SK-N-SH (cell line): ENCODE measurements around the gene SHCBP1L. TPM values are rescaled to one million over a fixed set of nuclear protein-coding genes. Genes with fewer than 3 reads are reported as not detected.

Experiments
- EZH2phosphoT487 ChIP-seq: fragments of 200-600 bp; sonication (generic); IDR thresholded peaks from 2 replicates; pipeline ENCODE4 v1.6.1; 2017; ENCODE audit warnings: low read depth, mixed run types, mild to moderate bottlenecking, antibody characterized with exemption, moderate library complexity, borderline replicate concordance
- FOSL2 ChIP-seq: IDR thresholded peaks from 2 replicates; pipeline ENCODE4 v1.4.0; 2012; ENCODE audit warnings: low read depth, mild to moderate bottlenecking, moderate library complexity, borderline replicate concordance
- GATA2 ChIP-seq: sonication (generic); formaldehyde crosslinking; IDR thresholded peaks from 2 replicates; pipeline ENCODE4 v1.5.0; 2020; ENCODE audit warnings: mild to moderate bottlenecking, missing genetic modification reagents
- MEF2A ChIP-seq: IDR thresholded peaks from 2 replicates; pipeline ENCODE4 v1.4.0; 2012; ENCODE audit warnings: low read depth, borderline replicate concordance
- MXI1 ChIP-seq: IDR thresholded peaks from 2 replicates; pipeline ENCODE4 v1.6.1; 2012; ENCODE audit warnings: mild to moderate bottlenecking, low read depth, low read length, improper control_type of control experiment
- NRF1 ChIP-seq: IDR thresholded peaks from 2 replicates; pipeline ENCODE4 v1.6.1; 2012; ENCODE audit warnings: low read depth, mild to moderate bottlenecking, low read length
- POLR2AphosphoS5 ChIP-seq: IDR thresholded peaks from 2 replicates; pipeline ENCODE4 v1.6.1; 2012; ENCODE audit warnings: low read depth, low read length
- RAD21 ChIP-seq: IDR thresholded peaks from 2 replicates; pipeline ENCODE4 v1.6.1; 2012; ENCODE audit warnings: mild to moderate bottlenecking, low read length
- RCOR1 ChIP-seq: fragments of 150-350 bp; IDR thresholded peaks from 2 replicates; pipeline ENCODE4 v1.6.1; 2017; ENCODE audit warnings: antibody characterized with exemption, low read length
- RXRA ChIP-seq: IDR thresholded peaks from 2 replicates; pipeline ENCODE4 v1.4.0; 2012; ENCODE audit warnings: low read depth, mild to moderate bottlenecking, borderline replicate concordance
- SIN3A ChIP-seq: IDR thresholded peaks from 2 replicates; pipeline ENCODE4 v1.6.1; 2012; ENCODE audit warnings: low read depth, mild to moderate bottlenecking, low read length, moderate library complexity, borderline replicate concordance
- TAF1 ChIP-seq: IDR thresholded peaks from 2 replicates; pipeline ENCODE4 v1.6.1; 2012; ENCODE audit warnings: low read depth, mild to moderate bottlenecking, low read length, moderate library complexity, borderline replicate concordance
- TEAD4 ChIP-seq: IDR thresholded peaks from 2 replicates; pipeline ENCODE4 v1.4.0; 2012; ENCODE audit warnings: mild to moderate bottlenecking, borderline replicate concordance; ENCODE audit not compliant: insufficient read depth
- polyA plus RNA-seq, 3 experiments: library from polyadenylated mRNA; depleted of rRNA; stranded (reverse); fragments of >200 nt; gene quantifications; 2 replicates each; pipeline ENCODE4 v1.2.3, GENCODE V29; 2012
- TF ChIP-seq, protein P1 (sequence below): IDR thresholded peaks from 2 replicates; pipeline ENCODE4 v1.4.0; 2012; ENCODE audit warnings: low read depth, borderline replicate concordance
- TF ChIP-seq, protein P2 (sequence below): IDR thresholded peaks from 2 replicates; pipeline ENCODE4 v1.4.0; 2012; ENCODE audit warnings: low read depth
- TF ChIP-seq, protein P3 (sequence below): IDR thresholded peaks from 2 replicates; pipeline ENCODE4 v1.6.1; 2012; ENCODE audit warnings: mild to moderate bottlenecking, low read depth, low read length, moderate library complexity
- TF ChIP-seq, protein P4 (sequence below): fragments of 150-350 bp; IDR thresholded peaks from 2 replicates; pipeline ENCODE4 v1.6.1; 2017; ENCODE audit warnings: antibody characterized with exemption, low read length, low read depth, borderline replicate concordance

The SHCBP1L gene
- polyA plus RNA-seq, 1 of the 3 experiments (the other 2 are of a cell fraction) = not detected

DNA sequence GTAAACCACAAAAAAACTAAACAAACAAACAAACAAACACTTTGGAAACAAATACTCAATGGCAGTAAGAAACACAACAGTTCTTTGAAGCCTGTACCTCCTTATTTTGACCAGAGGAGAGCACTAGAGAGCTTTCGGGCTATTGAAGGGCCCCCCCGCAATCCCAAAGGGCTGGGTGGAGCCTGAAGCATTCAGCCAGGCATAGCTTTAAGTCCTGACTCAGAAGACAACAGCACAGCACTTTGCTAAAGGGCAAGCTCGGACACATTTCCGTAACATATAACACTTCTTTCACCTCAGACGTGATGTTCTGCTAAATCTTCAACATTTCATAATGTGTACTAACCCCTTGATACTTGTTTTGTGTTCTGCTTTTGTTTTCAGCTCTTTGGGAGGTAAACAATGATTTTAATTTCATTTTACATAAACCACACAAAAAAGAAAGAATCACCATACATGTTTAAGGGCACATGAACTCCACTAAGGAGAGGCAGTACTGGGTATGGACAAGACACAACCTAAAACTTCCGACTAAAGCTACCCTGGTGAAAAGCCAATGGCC, 9.7 kb upstream of the SHCBP1L start (continued):
- TF ChIP-seq, protein P1, sequence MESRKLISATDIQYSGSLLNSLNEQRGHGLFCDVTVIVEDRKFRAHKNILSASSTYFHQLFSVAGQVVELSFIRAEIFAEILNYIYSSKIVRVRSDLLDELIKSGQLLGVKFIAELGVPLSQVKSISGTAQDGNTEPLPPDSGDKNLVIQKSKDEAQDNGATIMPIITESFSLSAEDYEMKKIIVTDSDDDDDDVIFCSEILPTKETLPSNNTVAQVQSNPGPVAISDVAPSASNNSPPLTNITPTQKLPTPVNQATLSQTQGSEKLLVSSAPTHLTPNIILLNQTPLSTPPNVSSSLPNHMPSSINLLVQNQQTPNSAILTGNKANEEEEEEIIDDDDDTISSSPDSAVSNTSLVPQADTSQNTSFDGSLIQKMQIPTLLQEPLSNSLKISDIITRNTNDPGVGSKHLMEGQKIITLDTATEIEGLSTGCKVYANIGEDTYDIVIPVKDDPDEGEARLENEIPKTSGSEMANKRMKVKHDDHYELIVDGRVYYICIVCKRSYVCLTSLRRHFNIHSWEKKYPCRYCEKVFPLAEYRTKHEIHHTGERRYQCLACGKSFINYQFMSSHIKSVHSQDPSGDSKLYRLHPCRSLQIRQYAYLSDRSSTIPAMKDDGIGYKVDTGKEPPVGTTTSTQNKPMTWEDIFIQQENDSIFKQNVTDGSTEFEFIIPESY = no peak
- TF ChIP-seq RCOR1 (no peak), FOSL2 (no peak), SIN3A (peak; percentile 48; the same call in 1 of the 2 replicates), NRF1 (no peak), POLR2AphosphoS5 (peak; percentile 90), GATA2 (CRISPR knock-in tag) (no peak), TEAD4 (no peak), TAF1 (peak; percentile 39; the same call in 1 of the 2 replicates), EZH2phosphoT487 (no peak), RXRA (0 out of 2 replicates have a peak, but pooled peaks have one; percentile 20), RAD21 (peak; percentile 99), MXI1 (no peak), MEF2A (no peak)
- TF ChIP-seq, protein P2, sequence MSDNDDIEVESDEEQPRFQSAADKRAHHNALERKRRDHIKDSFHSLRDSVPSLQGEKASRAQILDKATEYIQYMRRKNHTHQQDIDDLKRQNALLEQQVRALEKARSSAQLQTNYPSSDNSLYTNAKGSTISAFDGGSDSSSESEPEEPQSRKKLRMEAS = peak; percentile 46; the same call in 1 of the 2 replicates
- TF ChIP-seq, protein P3, sequence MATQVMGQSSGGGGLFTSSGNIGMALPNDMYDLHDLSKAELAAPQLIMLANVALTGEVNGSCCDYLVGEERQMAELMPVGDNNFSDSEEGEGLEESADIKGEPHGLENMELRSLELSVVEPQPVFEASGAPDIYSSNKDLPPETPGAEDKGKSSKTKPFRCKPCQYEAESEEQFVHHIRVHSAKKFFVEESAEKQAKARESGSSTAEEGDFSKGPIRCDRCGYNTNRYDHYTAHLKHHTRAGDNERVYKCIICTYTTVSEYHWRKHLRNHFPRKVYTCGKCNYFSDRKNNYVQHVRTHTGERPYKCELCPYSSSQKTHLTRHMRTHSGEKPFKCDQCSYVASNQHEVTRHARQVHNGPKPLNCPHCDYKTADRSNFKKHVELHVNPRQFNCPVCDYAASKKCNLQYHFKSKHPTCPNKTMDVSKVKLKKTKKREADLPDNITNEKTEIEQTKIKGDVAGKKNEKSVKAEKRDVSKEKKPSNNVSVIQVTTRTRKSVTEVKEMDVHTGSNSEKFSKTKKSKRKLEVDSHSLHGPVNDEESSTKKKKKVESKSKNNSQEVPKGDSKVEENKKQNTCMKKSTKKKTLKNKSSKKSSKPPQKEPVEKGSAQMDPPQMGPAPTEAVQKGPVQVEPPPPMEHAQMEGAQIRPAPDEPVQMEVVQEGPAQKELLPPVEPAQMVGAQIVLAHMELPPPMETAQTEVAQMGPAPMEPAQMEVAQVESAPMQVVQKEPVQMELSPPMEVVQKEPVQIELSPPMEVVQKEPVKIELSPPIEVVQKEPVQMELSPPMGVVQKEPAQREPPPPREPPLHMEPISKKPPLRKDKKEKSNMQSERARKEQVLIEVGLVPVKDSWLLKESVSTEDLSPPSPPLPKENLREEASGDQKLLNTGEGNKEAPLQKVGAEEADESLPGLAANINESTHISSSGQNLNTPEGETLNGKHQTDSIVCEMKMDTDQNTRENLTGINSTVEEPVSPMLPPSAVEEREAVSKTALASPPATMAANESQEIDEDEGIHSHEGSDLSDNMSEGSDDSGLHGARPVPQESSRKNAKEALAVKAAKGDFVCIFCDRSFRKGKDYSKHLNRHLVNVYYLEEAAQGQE = 0 out of 2 replicates have a peak, but pooled peaks have one; percentile 32
- TF ChIP-seq, protein P4, sequence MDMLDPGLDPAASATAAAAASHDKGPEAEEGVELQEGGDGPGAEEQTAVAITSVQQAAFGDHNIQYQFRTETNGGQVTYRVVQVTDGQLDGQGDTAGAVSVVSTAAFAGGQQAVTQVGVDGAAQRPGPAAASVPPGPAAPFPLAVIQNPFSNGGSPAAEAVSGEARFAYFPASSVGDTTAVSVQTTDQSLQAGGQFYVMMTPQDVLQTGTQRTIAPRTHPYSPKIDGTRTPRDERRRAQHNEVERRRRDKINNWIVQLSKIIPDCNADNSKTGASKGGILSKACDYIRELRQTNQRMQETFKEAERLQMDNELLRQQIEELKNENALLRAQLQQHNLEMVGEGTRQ = no peak
